Aortic smooth muscle cell (primary cell): Measurements from ENCODE around the gene TSTD2. TPM values are rescaled to one million over a fixed set of nuclear protein-coding genes. Genes with fewer than 3 reads are reported as not detected.

ENCODE experiments used
- total RNA-seq: library from RNA; depleted of rRNA; stranded (reverse); fragments of >200 nt; gene quantifications from 2 replicates; pipeline ENCODE4 v1.2.3, GENCODE V29; 2014

The TSTD2 gene
- total RNA-seq, result 16.3 and 17.2 TPM in 2 replicates

GRCh38 chr9:97632985-97633858, at the start of gene TSTD2, which contains the start of gene NCBP1:
Gene TSTD2, minus strand, starts transcription at chr9:97633368. Its CDS starts 5,806 bp downstream, at chr9:97627562.
Gene NCBP1, plus strand, starts transcription at chr9:97633821. Its CDS starts 61 bp downstream, at chr9:97633882.

Other genes with a start within 250 kb of the TSTD2 start
- 10.8 and 12.6 TPM in 2 replicates for gene TDRD7, start 221.3 kb downstream of the TSTD2 start, total RNA-seq
- gene TMOD1, start 131.7 kb downstream of the TSTD2 start, total RNA-seq, result 0.79 and 1.9 TPM in 2 replicates
- gene NCBP1, start 453 bp upstream of the TSTD2 start, total RNA-seq, result 38.4 and 41.7 TPM in 2 replicates
- gene XPA, start 64.0 kb upstream of the TSTD2 start, total RNA-seq, result 9.2 and 12.6 TPM in 2 replicates
- not detected in 2 replicates for gene FOXE1, start 219.9 kb upstream of the TSTD2 start, total RNA-seq